K562 (cell line): ENCODE results near the gene PRSS8. TPM values are rescaled to one million over a fixed set of nuclear protein-coding genes. Genes with fewer than 3 reads are reported as not detected.
A peak's percentile ranks its signal among the peaks of the same experiment; 100 is the strongest.

Experiments used
- GTF2B ChIP-seq: IDR thresholded peaks from 2 replicates; pipeline ENCODE4 v1.6.1; 2011; ENCODE audit not compliant: insufficient read length; ENCODE audit errors: extremely low read depth
- HCFC1 ChIP-seq: IDR thresholded peaks from 2 replicates; pipeline ENCODE4 v1.6.1; 2012; ENCODE audit warnings: low read depth, low read length, improper control_type of control experiment
- NR2C1 ChIP-seq, 2 experiments: fragments of 450-650 bp; IDR thresholded peaks; 2 replicates each; pipeline ENCODE4 v1.6.1; 2017; ENCODE audit warnings: mild to moderate bottlenecking in 2 of 2, antibody characterized with exemption in 1 of 2, inconsistent platforms in 1 of 2, missing compliant biosample characterization in 1 of 2, missing genetic modification characterization in 1 of 2
- PTRF ChIP-seq: fragments of 450-650 bp; IDR thresholded peaks from 2 replicates; pipeline ENCODE4 v1.6.1; 2016; ENCODE audit warnings: mild to moderate bottlenecking, missing genetic modification characterization, missing compliant biosample characterization
- RBM17 ChIP-seq: fragments of 200-400 bp; formaldehyde crosslinking; IDR thresholded peaks from 2 replicates; pipeline ENCODE4 v1.6.1; 2017; ENCODE audit warnings: low read depth, mild to moderate bottlenecking, low read length, borderline replicate concordance
- SIN3B ChIP-seq: fragments of 450-650 bp; IDR thresholded peaks from 2 replicates; pipeline ENCODE4 v1.6.1; 2017; ENCODE audit warnings: low read depth, mild to moderate bottlenecking, moderate library complexity
- SRSF3 ChIP-seq: fragments of 200-400 bp; formaldehyde crosslinking; IDR thresholded peaks from 2 replicates; pipeline ENCODE4 v1.6.1; 2016; ENCODE audit warnings: mild to moderate bottlenecking, low read length, moderate library complexity; ENCODE audit not compliant: insufficient read depth
- TOE1 ChIP-seq, 2 experiments: fragments of 450-650 bp in 1 of 2; sonication (generic) in 1 of 2; formaldehyde crosslinking in 1 of 2; IDR thresholded peaks; 2 replicates each; pipeline versions ENCODE4 v1.7.1 to v1.8.0; 2016 to 2022; ENCODE audit warnings: borderline replicate concordance in 2 of 2, mild to moderate bottlenecking in 2 of 2, antibody characterized with exemption in 1 of 2, inconsistent platforms in 1 of 2, low read depth in 1 of 2, missing genetic modification reagents in 1 of 2, moderate library complexity in 1 of 2
- ZBTB9 ChIP-seq: fragments of 450-650 bp; formaldehyde crosslinking; IDR thresholded peaks from 2 replicates; pipeline ENCODE4 v1.4.0; 2020; ENCODE audit warnings: mild to moderate bottlenecking, moderate library complexity
- ZNF3 ChIP-seq: fragments of 250-450 bp; sonication (Bioruptor Pico); IDR thresholded peaks from 2 replicates; pipeline ENCODE4 v1.5.0; 2021; ENCODE audit warnings: mild to moderate bottlenecking, moderate library complexity
- ZNF431 ChIP-seq: sonication (generic); formaldehyde crosslinking; IDR thresholded peaks from 2 replicates; pipeline ENCODE4 v1.8.0; 2022; ENCODE audit warnings: mild to moderate bottlenecking, missing genetic modification reagents
- ZNF592 ChIP-seq: fragments of 450-650 bp; IDR thresholded peaks from 2 replicates; pipeline ENCODE4 v1.6.1; 2017; ENCODE audit warnings: antibody characterized with exemption, mild to moderate bottlenecking
- ZNF695 ChIP-seq: fragments of 450-650 bp; formaldehyde crosslinking; IDR thresholded peaks from 2 replicates; pipeline ENCODE4 v1.4.0; 2020; ENCODE audit warnings: mild to moderate bottlenecking, moderate library complexity
- ZNF76 ChIP-seq: fragments of 250-450 bp; sonication (Bioruptor Pico); IDR thresholded peaks from 2 replicates; pipeline ENCODE4 v1.4.0; 2020; ENCODE audit warnings: mild to moderate bottlenecking, moderate library complexity, borderline replicate concordance
- polyA plus RNA-seq, 8 experiments: library from polyadenylated mRNA; depleted of rRNA in 4 of 8; stranded (reverse) in 5 of 8; unstranded in 3 of 8; fragments of >200 nt; fragmentation: Nextera tagmentation in 2 of 8; fragmentation: Illumina TruSeq in 1 of 8; extraction: Ambion mirVana in 2 of 8; extraction: Trizol in 1 of 8; gene quantifications; 2 replicates each; pipeline versions ENCODE4 v1.2.1 to v1.2.3, GENCODE V29; 2011 to 2014; ENCODE audit warnings: inconsistent platforms in 1 of 8, missing spikeins in 1 of 8
- total RNA-seq, 7 experiments: library from RNA; depleted of rRNA in 6 of 7; stranded (reverse); fragments of >200 nt in 6 of 7; fragmentation: Illumina TruSeq in 2 of 7; extraction: Trizol in 2 of 7; gene quantifications; 2 replicates each; pipeline versions ENCODE4 v1.2.1 to v1.2.3, GENCODE V29; 2011 to 2021; ENCODE audit warnings: low replicate concordance in 1 of 7
- TF ChIP-seq, protein P1 (sequence below), 2 experiments: IDR thresholded peaks in 1 of 2; conservative IDR thresholded peaks in 1 of 2; 2 replicates each; pipeline ENCODE4 v1.6.1; 2016; ENCODE audit warnings: low read depth in 2 of 2, mild to moderate bottlenecking in 1 of 2, missing compliant biosample characterization in 1 of 2, missing genetic modification characterization in 1 of 2, moderate library complexity in 1 of 2

PRSS8 gene
- total and polyA plus RNA-seq, 9 of the 15 experiments (the other 6 are each of a cell fraction or from before 2014, with no cell fraction given), result 0.25 to 3.9 (median 1.3) TPM; not detected in 1

GRCh38 chr16:31117384-31118222 lies 17.9 kb downstream of the PRSS8 start, which contains the start of gene KAT8 (continued):
- TF ChIP-seq ZNF592 (no peak), SRSF3 (no peak), ZNF431 (CRISPR knock-in tag) (no peak), NR2C1 (IDR thresholded peaks at IDR 0.05) (peak; percentile 99), NR2C1 (tag; IDR thresholded peaks at IDR 0.05) (peak; percentile 99), TOE1 (IDR thresholded peaks at IDR 0.05; ENCODE audit: borderline replicate concordance) (no peak), TOE1 (CRISPR knock-in tag; IDR thresholded peaks at IDR 0.05; ENCODE audit: borderline replicate concordance, low read depth) (no peak), GTF2B (no peak), ZNF695 (CRISPR knock-in tag) (no peak), RBM17 (no peak), ZBTB9 (no peak), PTRF (tag) (no peak), SIN3B (peak; percentile 100), ZNF3 (CRISPR knock-in tag) (no peak), HCFC1 (peak; percentile 85), ZNF76 (CRISPR knock-in tag) (no peak)
- TF ChIP-seq, protein P1, sequence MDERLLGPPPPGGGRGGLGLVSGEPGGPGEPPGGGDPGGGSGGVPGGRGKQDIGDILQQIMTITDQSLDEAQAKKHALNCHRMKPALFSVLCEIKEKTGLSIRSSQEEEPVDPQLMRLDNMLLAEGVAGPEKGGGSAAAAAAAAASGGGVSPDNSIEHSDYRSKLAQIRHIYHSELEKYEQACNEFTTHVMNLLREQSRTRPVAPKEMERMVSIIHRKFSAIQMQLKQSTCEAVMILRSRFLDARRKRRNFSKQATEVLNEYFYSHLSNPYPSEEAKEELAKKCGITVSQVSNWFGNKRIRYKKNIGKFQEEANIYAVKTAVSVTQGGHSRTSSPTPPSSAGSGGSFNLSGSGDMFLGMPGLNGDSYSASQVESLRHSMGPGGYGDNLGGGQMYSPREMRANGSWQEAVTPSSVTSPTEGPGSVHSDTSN (CRISPR knock-in tag; IDR thresholded peaks at IDR 0.05; ENCODE audit: low read depth), result no peak
- TF ChIP-seq, protein P1 (tag; conservative IDR thresholded peaks at IDR 0.05; ENCODE audit: low read depth), result no peak
